Gastrocnemius medialis (tissue), 4 donors: Measurements from ENCODE around the gene FSIP2.

ENCODE experiments used
- CTCF ChIP-seq, 5 experiments: fragments of 450-650 bp in 3 of 5; fragments of 200-600 bp in 2 of 5; sonication (generic) in 2 of 5; IDR thresholded peaks in 4 of 5; conservative IDR thresholded peaks in 1 of 5; 1 replicate in 4 of 5; 2 replicates in 1 of 5; pipeline ENCODE4 v1.5.1; 2016 to 2019; ENCODE audit warnings: antibody characterized with exemption in 5 of 5, mild to moderate bottlenecking in 3 of 5, moderate library complexity in 3 of 5
- POLR2A ChIP-seq, 2 donors: fragments of 450-650 bp; IDR thresholded peaks; one replicate each; pipeline ENCODE4 v1.6.1; 2017; ENCODE audit warnings: antibody characterized with exemption in 2 of 2, mild to moderate bottlenecking in 2 of 2, moderate library complexity in 2 of 2

GRCh38 chr2:185859506-185859905 is 120.9 kb downstream of the FSIP2 start:
- TF ChIP-seq POLR2A (IDR thresholded peaks at IDR 0.05) (no peak), CTCF (IDR thresholded peaks at IDR 0.05 in 4 of 5, conservative IDR thresholded peaks at IDR 0.05 in 1 of 5) (no peak)
